GM18511 (cell line): ENCODE measurements around the gene CHIA.

Experiments used
- ATAC-seq: cut with Tn5 transposase; IDR thresholded peaks from one replicate; pipeline ENCODE4 v1.9.1; 2021; ENCODE audit warnings: mild to moderate bottlenecking, moderate library complexity; ENCODE audit not compliant: unreplicated experiment

The CHIA gene

DNA sequence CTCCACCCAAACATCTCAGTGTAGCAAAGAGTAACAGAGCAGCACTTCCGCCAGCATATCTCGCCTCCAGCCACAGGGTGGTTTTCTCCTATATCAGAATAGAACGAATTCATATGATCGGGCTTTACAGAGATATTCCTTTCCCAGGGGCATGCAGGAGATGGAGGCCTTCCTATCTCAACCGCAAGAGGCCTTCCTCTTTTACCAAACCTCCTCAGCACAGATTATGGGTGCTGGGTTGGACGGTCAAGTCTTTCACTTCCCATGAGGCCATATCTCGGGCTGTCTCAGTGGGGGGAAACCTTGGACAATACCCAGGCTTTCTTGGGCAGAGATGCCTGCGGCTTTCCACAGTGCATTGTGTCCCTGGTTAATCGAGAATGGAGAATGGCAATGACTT lies 71.1 kb downstream of the CHIA start:
- ATAC-seq, result no peak

DNA sequence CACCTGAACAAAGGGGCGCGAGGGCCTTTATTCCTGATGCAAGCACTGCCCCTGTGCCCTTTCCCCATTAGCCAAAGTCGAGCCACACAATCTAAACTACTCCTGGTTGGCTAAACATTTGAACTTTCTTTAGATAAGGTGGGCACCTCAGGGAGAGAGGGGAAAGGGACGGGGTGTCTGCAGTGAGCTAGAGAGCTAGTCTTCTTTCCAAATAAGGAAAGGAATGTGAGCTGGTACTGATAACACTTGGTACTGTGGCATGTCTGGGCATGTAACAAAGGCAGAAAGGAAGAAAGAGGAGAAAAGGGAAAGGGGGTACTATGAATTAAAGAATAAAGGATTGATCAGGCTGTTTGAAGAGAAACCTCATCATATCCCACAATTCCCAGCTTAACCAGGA lies 74.0 kb downstream of the CHIA start:
- ATAC-seq, result no peak

- no peak for ATAC-seq
Measured at GRCh38 chr1:111366256-111366655, 75.6 kb downstream of the CHIA start.

- no peak for ATAC-seq
Measured at GRCh38 chr1:111369177-111369576, 78.5 kb downstream of the CHIA start.

DNA sequence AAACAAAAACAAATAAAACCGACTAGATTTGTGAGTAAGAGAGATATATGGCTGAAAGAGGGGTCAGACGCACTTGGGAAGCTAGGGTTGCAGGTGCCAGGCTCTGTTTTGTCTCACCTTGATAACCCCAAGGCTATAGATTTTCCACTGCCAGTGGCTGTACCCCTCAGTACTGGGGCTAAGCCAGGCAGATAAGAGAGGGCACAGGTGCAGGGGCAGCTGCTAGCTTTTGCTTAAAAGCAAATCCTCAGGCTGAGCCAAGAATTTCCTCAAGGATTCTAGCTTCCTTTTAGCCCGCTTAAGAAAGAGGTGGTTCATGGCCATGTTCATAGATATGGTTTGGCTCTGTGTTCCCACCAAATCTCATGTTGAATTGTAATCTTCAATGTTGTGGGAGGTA lies 79.0 kb downstream of the CHIA start:
- ATAC-seq, result no peak
